NT2/D1 (cell line): ENCODE data around the gene POU6F2.

Experiments used
- SUZ12 ChIP-seq: IDR thresholded peaks from 2 replicates; pipeline ENCODE4 v1.6.1; 2011; ENCODE audit not compliant: insufficient read length, insufficient read depth; ENCODE audit errors: extremely low read depth
- YY1 ChIP-seq: IDR thresholded peaks from 2 replicates; pipeline ENCODE4 v1.6.1; 2011; ENCODE audit not compliant: insufficient read length, insufficient read depth
- ZNF274 ChIP-seq: IDR thresholded peaks from 2 replicates; pipeline ENCODE4 v1.6.1; 2011; ENCODE audit warnings: mild to moderate bottlenecking, low read depth, low read length

DNA sequence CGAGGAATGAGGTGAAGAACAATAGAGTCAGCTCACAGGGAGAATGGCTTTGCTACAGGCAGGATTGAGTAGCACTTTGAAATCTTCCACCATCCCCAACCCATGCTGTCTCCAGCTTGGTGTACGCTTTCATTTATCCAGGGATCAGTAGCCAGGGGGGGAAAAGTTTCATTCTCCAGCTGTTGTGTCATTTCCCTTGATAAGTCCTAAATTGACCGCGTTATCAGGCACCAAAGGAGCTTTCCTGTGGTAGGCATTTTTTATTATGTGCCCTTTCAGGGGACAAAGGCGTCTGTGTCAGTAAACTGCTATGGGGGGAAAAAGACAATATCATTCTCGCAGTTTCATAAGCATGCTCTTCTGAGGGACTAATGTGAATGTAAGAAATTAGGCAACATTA is 481.9 kb downstream of the POU6F2 start:
- TF ChIP-seq ZNF274 = no peak
- TF ChIP-seq YY1 = no peak
- no peak for TF ChIP-seq SUZ12
